ENCODE measurements around the gene AFAP1L2.

Gene AFAP1L2, protein sequence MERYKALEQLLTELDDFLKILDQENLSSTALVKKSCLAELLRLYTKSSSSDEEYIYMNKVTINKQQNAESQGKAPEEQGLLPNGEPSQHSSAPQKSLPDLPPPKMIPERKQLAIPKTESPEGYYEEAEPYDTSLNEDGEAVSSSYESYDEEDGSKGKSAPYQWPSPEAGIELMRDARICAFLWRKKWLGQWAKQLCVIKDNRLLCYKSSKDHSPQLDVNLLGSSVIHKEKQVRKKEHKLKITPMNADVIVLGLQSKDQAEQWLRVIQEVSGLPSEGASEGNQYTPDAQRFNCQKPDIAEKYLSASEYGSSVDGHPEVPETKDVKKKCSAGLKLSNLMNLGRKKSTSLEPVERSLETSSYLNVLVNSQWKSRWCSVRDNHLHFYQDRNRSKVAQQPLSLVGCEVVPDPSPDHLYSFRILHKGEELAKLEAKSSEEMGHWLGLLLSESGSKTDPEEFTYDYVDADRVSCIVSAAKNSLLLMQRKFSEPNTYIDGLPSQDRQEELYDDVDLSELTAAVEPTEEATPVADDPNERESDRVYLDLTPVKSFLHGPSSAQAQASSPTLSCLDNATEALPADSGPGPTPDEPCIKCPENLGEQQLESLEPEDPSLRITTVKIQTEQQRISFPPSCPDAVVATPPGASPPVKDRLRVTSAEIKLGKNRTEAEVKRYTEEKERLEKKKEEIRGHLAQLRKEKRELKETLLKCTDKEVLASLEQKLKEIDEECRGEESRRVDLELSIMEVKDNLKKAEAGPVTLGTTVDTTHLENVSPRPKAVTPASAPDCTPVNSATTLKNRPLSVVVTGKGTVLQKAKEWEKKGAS

GRCh38 chr10:114404171-114405010, at the start of gene AFAP1L2:
Gene AFAP1L2, minus strand, starts transcription at chr10:114404502. Its CDS starts 47 bp downstream, at chr10:114404455.
- no peak for DNase-seq

DNA sequence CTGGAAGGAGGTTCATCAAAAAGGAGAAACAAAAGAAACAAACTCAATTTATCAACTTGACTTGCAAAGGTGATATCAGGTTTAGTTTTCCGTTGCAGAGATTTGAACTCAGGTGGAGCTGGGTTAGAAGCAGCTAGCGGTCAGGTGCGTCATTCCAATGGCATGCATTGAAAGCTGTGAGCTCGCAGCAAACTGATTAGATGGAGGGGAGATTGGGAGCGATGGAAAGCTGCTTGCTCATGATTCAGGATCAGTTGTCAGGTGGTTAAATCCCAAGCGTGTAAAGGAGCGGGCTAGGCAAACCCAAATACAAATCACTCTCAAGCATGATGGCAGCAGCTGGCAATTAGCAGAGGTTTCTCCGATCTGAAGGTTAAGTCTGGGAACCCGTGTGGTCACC, 49.3 kb upstream of the AFAP1L2 start:
- no peak for DNase-seq

- no peak for DNase-seq
Measured at GRCh38 chr10:114448897-114449296, 44.6 kb upstream of the AFAP1L2 start.

DNA sequence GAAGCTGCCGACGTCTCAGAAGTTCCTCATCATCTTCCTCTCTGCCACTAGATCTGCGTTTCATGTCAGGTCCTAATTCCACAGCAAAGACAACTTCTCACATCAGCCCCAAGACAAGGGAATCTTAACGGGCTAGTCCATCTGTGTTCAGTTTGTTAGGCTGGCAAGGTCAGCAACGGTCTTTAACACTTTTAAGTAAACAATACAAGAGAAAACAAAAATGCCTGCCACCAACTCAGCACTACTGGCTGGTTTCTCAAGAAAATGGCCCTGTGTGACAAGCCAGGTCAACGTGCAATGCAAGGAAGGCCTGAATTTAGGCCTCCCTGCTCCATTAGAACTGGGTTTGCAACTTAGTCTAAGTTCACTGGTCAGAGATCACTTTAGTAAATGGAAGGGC, 41.0 kb upstream of the AFAP1L2 start:
- no peak for DNase-seq

DNA sequence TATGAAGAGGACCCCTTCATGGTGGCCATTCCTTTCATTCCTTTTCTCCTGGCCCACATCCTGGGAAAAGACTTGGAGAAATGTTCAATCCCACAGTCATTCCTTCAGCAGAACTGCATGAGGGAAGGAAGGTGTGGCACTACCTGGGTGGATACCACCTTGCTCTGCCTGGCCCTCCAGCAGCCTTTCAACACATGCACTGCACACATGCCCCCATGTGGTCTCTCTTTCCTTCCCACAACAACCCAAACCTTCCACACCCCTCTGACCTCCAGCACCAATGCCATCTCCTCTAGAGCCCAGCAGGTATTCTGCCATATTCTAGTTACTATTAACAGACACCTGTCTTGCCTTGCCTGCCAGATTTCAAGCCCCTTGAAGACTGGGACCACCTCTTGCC, 40.5 kb upstream of the AFAP1L2 start:
- no peak for DNase-seq

GRCh38 chr10:114442091-114442630, 37.9 kb upstream of the AFAP1L2 start:
- DNase-seq: no peak

DNA sequence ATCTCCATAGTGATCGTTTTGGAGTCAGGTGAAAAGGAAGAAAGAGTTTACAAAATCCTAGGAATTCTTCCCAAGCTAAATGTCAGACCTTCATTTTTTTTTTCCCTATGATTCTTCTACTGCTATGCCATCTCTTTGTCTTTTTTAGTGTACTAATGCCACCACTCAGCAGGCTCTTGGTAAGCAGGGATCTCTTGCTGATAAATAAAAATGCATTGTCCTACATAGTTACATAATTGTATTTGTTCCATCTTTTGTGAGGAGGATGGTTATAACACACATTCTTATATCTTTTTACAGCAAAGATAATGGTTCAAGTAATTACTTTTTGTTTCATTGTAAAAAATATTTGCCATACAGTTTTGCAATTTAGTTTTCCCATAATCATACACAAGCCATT, 36.8 kb upstream of the AFAP1L2 start:
- DNase-seq: no peak

DNA sequence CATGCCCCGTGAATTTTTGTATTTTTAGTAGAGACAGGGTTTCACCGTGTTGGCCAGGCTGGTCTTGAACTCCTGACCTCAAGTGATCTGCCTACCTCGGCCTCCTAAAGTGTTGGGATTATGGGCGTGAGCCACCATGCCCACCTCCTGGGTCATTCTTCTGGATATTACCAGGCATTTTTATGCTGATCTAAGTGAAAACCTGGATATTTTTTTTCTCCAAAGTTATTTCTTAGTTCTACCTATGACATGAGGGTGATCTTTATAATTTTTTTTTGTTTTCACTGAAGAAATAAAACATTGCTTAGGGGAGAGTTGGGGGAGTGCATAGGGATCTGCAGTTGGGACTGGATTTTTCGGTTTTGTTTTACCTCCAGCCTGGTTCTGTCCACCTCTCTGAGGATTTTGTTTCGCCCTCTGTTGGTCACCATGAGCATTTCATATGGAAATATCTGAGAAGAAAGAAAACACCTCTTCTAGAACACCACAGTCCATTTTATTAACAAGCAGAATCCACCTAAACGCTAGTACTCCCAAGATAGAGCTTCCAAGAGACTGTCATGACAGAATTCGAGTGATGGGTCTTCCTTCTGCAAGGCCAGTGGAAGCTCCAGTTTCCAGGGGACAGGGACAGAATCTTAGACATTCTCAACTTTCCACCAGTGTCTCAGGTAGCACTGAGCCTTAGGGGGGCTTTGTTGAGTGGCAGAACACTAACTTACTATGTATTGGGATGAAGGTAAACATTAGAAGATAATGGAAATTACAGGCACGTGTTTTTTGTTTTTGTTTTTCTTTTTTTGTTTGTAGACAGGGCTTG, 33.4 kb upstream of the AFAP1L2 start:
- DNase-seq: no peak

DNA sequence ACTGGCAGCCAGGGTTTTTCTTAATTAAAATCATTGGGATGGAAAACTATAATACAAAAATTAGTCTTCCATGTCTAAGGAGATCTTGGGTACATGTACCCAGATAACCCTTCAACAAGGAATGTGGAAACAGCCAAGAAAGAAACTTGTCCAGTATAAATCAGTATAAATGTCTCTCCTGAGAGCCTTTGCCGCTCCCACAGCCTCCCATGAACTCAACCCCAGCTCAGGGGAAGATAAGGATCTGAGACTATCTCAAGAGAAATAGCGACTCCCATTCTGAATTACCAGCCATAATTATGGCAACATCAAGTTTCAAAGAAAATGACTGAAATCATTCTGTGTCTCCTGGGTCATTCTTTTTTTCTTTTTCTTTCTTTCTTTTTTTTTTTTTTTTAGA, 32.6 kb upstream of the AFAP1L2 start:
- no peak for DNase-seq

- DNase-seq: no peak
Measured at GRCh38 chr10:114432566-114433093, 28.3 kb upstream of the AFAP1L2 start.

- DNase-seq: no peak
Measured at GRCh38 chr10:114431414-114432135, 27.3 kb upstream of the AFAP1L2 start.

- no peak for DNase-seq
Measured at GRCh38 chr10:114430688-114431413, 26.5 kb upstream of the AFAP1L2 start.

DNA sequence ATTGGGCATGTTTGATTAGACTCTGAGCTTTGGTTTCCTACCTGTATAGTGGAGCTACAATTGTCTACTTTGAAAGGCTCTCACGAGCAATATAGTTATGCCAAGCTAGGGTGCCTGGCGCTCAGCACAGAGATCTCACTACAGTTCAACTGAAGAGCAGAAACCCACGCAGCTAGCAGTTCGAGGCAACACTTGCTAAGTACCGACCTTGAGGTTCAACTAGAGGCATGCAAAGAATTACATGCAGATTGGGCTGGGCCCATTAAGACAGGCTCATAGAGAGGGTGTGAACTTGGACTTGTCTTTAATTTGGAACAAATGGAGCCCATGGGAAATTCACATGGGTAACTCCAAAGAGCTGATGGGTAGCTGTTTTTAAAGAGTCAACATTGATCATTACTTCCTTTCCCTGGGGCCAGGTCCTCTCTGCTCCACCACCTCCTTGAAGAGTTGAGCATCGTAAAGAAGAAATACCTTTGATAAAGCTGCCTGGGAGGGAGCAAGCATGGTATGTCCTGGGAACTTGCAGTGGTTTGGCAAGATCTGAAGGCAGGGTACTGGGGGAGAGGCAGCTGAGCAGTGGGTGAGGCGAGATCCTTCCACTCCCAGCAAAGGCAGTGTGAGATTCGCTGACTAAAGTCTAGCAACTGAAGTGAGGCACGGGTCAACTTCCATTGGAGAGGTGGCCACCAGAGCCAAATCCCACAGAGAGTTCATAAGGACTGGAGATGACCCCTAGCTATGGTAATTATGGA, 25.5 kb upstream of the AFAP1L2 start:
- DNase-seq: no peak

DNA sequence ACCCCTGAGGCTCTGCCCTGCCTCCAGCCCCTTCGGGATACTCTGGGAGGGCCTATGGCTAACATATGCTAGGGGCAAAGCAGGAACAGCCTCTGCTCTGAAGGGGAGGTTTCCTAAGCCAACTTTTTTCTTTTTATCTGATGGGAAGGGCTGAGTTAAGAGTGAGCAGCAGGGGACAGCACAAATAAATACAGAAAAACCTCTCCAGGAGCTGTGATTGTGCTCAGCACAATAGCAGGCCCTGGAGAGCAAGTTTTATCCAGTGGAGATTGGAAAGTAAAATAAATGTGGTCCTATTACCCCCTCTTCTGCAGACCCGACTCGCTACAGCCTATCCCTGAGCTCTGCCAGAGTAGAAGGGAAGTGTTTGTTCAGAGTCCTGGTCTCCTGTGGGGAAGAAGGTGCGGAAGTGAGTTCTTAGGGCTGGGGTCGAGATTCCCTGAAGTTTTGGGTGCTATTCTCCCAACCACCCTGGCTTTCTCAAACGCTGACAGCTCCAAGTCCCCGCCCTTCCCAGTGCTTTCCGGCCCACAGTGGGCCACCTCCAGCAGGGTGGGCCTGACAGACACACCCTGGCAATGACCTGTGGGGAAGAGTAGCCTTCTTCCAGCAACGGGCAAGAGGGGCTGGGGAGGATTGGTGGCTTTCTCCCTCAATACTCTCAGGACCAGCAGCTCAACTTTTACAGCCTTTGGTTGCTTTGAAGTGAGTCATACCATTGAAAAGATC, 23.0 kb upstream of the AFAP1L2 start:
- no peak for DNase-seq

DNA sequence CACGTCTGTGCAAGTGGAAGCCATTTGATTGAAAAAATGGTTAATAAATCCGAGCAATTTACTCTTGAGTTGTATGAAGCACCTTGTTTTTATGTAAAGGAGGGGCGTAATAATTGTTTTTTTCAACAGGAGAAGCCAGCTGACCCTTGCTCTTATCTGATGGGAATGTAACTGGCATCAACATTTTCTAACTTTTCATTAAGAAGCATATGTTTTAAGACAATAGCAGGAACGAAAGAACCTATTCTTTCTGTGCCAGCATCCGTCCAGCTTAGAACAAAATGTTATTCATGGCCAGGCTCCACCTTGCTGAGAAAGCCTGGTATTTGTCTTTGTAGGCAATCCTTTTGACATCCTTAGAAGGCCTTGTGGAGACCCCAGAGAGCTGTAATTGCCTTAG, 22.2 kb upstream of the AFAP1L2 start:
- DNase-seq: no peak

- no peak for DNase-seq
Measured at GRCh38 chr10:114420811-114421485, 16.6 kb upstream of the AFAP1L2 start.

- DNase-seq: no peak
Measured at GRCh38 chr10:114418109-114418508, 13.8 kb upstream of the AFAP1L2 start.
